NCI-H146 (cell line): Measurements from ENCODE around the gene CASQ1.

ENCODE experiments used
- DNase-seq: peaks from one replicate; lab custom pipeline; 2025; lab: John Stamatoyannopoulos, UW

Gene CASQ1

DNA sequence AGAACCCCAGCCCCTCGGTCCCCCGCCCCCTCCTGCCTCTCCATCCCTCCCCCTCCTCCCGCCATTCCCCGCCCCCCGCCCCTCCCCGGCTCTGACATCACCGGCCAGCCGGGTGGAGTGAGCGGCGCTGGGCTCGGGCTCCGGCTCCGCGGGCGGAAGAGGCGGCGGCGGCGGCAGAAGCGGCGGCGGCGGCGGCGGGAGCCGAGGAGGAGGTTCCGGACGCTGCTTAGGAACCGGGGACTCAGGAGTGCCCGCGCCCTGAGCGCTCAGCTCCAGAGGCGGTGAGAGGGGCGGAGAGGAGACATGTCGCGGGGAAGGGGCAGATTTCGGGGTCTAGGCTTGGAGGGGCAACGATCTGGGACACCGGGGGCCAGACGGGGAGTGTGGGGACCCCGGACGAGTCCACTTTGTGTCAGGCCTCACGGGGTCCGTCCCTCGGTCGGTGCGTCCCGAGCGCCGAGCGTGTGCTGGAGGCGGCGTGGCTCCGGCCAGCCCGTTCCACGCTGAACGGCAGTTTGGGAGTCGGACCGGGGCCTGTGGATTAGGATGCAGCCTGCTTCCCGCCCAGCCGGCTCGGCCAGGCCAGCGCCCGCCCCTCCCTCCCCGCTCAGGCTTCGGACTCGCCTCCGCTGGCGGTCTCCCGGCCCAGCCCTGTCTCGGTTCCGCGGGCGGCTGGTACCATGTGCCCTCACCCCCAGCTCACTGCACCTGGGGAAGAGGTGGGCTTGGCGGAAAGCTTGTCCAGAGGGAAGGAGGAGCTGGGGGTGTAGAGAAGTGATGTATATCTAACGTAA is 15.1 kb downstream of the CASQ1 start, which contains the start of gene PEA15:
Gene PEA15, plus strand, starts transcription at position 143 of the 794 bp plus-strand sequence. CDS start 6,161 bp downstream, outside the sequence.
- DNase-seq, result peak; percentile 71

DNA sequence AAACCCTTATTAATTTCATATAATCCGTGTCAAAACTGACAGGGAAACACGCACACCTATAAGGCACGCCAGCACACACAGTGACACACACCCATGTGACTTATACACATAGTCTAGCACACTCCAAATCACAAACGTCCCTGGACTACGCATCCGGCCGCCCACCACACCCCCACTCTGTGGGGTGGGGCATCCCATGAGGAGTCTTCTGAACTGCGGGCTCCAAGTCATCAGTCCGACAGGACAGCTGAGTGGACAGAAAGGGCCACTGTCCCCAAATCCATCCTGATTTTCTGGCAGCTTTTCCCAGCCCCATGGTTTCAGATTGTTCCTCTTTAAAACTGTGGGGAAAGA is 15.6 kb downstream of the CASQ1 start:
- DNase-seq, result no peak

GRCh38 chr1:160206421-160207117 is 16.2 kb downstream of the CASQ1 start:
- no peak for DNase-seq

GRCh38 chr1:160207118-160207650 is 16.8 kb downstream of the CASQ1 start:
- no peak for DNase-seq

DNA sequence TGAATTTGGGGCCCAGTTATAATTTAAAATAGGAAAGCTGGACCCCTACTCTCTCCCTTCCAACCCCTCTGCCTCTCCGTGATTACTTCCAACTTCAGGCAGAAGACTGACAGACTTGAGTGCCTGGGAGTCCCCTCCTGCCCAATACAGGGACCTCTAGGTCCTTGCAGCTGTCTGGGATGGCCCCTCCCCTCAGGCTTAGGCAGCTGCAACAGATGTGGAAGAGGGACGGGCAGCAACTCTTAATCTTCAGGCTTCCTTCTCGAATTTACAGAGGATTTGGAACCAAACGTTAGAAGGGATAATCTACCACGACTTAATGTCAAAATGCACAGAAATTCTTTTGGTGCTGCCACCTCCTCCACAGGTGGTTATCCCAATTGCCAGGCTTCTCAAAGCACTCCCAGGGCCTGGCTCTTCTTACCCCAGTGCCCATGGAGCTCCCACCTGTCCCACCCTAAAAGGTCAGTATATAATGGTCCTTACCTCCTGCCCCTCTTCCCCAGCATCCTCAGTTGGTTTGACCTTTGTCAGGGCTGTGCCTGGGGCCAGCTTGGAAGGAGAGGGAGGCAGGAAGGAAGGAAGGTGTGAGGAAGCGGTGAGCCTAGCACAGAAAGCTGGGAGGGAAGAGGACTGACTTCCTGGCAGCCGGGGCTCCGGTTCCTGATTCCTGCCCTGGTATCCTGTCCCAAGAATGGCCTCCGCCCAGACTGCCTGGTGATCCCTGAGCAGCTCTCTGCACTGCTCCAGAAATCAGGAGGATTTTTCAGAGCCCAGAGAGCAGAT is 17.6 kb downstream of the CASQ1 start:
- no peak for DNase-seq

GRCh38 chr1:160208557-160209320 is 18.4 kb downstream of the CASQ1 start:
- DNase-seq, result no peak

DNA sequence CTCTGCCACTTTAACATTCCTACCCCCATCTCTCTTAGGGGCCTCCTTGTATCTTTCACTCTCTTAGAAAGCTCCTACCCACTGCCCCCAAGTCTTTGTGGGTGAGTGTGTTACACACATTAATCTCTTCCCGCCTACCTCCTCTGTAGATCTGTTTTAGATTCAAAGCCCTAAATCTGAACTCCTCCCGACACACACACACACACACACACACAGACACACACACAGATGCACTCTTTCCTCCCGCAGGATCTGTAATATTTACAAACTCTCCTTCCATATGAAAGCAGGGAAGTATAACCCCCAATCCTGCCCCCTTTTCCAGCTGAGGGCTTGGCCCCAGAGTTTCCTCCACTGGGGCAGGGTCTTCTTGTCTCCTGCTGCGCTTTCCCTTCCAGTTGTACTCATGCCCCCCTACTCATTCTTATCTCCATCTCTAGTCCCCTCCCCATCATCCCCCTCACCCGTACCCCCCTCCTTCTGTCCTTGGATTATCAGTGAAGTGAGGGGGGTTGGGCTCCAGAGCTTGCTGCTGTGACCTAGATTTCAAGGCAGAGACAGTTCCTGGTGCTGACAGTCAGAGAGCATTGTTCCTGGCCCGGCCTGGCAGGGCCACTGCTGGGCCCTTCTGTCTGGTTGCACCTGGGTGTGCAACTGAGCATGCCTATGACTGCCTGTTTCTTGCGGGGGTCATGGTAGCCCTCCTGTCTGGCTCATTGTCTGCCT is 19.1 kb downstream of the CASQ1 start:
- no peak for DNase-seq

GRCh38 chr1:160210561-160210960 is 20.2 kb downstream of the CASQ1 start:
- DNase-seq, result no peak

DNA sequence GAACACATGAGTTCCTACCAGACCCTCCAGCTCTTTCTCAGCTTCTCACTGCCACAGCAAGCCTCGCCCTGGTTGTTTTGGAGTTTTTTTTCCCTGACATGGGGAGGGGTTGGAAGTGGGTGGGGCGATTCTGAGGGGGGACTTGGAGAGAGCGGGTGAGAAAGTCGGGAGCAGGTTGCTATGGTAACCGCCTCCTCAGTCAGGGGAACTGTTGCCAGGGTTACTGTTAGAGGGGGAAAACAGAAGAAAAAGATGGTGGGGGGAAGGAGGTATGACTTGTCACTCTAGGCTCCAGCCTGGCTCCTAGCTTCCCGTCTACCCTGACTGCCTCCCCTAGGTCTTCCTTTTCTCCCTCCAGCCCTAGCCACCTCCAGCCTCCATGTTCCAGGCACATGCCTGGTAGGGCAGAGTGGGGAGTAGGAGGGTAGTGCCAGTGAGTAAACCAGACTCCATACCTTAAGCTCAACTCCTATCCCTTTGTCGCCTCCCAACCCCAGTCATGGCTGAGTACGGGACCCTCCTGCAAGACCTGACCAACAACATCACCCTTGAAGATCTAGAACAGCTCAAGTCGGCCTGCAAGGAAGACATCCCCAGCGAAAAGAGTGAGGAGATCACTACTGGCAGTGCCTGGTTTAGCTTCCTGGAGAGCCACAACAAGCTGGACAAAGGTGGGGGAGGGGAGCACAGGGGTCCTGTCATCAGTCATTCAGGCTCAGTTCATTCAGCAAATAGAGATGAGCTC is 20.8 kb downstream of the CASQ1 start:
- DNase-seq, result no peak

GRCh38 chr1:160214481-160215140 is 24.2 kb downstream of the CASQ1 start:
- no peak for DNase-seq

DNA sequence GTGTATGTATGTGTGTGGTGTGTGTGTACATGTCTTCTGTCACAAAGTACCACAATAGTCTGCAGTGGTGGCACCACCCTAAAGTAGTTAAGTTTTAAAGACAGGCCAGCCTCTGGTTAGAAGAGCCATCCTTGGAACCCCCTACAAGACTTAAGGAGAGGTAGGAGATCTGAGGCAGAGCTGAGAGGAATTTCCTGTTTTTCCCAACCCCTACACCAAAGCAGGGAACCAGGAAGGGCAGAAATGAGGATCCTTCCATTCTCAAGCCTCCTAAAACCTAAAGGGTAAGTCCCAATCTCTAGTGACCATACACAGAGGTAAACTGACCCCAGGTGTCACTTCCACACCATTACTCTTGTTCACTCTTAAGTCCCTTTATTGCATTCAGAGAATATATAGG is 25.9 kb downstream of the CASQ1 start:
- DNase-seq, result no peak

- DNase-seq, result no peak
Observed at GRCh38 chr1:160217481-160218051, 27.2 kb downstream of the CASQ1 start.

- DNase-seq, result peak; percentile 38
Observed at GRCh38 chr1:160219062-160219929, 28.9 kb downstream of the CASQ1 start.

GRCh38 chr1:160220301-160220700 is 29.9 kb downstream of the CASQ1 start:
- DNase-seq, result no peak

DNA sequence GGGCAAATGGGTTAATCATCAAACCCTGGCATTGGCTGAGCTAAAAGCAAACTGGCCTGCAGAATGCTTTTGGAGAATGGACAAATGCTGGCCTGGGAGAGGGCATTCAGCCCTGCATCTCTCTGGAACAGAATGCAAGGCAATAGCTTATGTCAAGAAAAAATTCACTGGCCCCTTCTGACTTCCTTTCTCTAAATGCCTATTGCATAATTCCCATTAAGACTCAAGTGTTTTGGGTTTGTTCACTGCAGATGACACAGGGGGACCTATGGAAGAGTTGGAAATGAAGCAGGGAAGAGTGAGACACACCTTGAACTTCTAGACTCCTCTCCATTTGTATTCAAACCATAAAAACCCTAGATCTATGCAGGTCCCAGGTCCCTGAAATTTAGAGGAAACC is 30.7 kb downstream of the CASQ1 start:
- DNase-seq, result no peak

- DNase-seq, result no peak
Observed at GRCh38 chr1:160222546-160222945, 32.2 kb downstream of the CASQ1 start.

- DNase-seq, result no peak
Observed at GRCh38 chr1:160224606-160225005, 34.2 kb downstream of the CASQ1 start.

DNA sequence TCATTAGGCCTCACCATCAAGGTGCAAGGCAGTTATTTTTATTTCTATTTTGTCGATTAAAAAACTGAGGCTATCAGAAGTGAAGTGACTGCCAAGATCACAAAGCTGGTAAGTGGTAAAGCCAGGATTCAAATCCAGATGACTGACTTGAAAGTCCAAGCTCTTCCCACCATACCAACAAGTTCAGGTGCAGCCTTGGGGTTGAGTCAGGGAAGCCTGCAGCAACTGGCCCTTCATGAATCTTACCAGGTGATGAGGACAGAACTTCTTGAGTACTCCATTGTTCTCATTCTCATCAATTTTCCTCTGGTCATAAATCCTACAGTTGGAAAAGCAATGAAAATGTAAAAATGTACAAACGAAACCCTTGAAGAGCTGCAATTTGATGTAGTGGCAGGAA is 35.0 kb downstream of the CASQ1 start:
- DNase-seq, result no peak
